Activated T-helper 1 cell treated with Interleukin-2 at 50 U/mL for 16 hours (primary cell): ENCODE measurements around the gene HELQ.
"Not testable (repeated sequence)": the region's sequence is repeated elsewhere in the genome, so short reads cannot be mapped to it uniquely, and the experiment has no call there.

ENCODE experiments used
- DNase-seq: peaks from one replicate; pipeline ENCODE4 v3.0.0-alpha.2; 2020; ENCODE audit warnings: low read depth

HELQ gene, protein sequence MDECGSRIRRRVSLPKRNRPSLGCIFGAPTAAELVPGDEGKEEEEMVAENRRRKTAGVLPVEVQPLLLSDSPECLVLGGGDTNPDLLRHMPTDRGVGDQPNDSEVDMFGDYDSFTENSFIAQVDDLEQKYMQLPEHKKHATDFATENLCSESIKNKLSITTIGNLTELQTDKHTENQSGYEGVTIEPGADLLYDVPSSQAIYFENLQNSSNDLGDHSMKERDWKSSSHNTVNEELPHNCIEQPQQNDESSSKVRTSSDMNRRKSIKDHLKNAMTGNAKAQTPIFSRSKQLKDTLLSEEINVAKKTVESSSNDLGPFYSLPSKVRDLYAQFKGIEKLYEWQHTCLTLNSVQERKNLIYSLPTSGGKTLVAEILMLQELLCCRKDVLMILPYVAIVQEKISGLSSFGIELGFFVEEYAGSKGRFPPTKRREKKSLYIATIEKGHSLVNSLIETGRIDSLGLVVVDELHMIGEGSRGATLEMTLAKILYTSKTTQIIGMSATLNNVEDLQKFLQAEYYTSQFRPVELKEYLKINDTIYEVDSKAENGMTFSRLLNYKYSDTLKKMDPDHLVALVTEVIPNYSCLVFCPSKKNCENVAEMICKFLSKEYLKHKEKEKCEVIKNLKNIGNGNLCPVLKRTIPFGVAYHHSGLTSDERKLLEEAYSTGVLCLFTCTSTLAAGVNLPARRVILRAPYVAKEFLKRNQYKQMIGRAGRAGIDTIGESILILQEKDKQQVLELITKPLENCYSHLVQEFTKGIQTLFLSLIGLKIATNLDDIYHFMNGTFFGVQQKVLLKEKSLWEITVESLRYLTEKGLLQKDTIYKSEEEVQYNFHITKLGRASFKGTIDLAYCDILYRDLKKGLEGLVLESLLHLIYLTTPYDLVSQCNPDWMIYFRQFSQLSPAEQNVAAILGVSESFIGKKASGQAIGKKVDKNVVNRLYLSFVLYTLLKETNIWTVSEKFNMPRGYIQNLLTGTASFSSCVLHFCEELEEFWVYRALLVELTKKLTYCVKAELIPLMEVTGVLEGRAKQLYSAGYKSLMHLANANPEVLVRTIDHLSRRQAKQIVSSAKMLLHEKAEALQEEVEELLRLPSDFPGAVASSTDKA

DNA sequence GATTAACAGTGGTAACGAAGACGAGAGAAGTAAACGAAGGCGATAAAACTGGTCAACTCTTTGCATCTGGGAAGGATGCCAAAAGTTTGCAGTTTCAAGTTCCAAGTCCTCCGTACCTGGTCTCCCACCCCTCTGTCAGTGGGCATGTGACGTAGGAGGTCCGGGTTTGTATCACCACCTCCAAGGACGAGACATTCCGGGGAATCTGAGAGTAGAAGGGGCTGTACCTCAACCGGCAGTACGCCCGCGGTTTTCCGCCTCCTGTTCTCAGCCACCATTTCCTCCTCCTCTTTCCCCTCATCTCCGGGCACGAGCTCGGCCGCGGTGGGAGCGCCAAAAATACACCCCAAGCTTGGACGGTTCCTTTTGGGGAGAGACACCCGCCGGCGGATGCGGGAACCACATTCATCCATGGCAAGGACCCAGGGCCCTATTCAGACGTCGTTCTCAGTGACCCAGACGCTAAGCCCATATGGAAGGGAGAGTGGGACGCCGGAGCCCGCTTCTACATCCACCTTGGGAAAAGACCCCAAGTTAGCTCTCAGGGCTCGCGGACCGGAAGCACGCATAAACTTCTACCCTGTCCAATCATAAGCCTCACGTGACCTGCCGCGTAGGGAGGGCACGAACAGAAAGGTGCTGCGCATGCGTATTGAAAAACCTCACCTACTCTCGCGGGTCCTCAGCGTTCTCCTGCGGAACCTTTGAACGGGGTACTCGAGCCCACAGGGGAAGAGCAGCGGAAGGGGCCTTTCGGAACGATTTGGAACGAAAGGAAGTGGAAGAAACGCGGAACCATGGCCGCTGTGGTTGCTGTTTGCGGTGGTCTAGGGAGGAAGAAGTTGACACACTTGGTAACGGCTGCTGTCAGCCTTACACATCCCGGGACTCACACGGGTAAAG is at the start of gene HELQ, which contains the start of gene MRPS18C:
HELQ (minus strand) TSS at position 543 of the 903 bp plus-strand sequence; CDS start at position 413, 130 bp downstream.
MRPS18C (plus strand) TSS at position 778 of the 903 bp plus-strand sequence; CDS start at position 798, 20 bp downstream.
- DNase-seq: peak; percentile 88

DNA sequence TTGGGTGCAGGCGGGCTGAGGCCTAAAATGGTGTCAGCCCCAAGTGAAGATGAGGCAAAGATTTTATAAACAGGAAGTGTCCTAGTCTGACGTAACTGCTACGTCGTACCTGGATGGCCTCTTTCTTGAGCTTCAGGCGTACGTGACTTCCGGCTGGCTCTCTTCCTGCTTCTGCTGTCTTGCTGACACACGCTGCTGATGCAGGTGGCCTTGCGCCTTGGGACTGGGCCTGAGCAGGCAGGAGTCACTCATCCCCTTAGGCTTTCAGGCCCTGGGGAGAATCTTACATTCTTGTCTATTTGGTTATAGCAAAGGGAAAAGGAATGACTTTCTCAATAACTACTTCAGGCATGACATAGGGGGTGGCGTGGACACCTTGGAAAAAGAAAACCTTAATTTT is 49.4 kb upstream of the HELQ start:
- no peak for DNase-seq

- DNase-seq: no peak
Observed at GRCh38 chr4:83504503-83504902, 48.9 kb upstream of the HELQ start.

DNA sequence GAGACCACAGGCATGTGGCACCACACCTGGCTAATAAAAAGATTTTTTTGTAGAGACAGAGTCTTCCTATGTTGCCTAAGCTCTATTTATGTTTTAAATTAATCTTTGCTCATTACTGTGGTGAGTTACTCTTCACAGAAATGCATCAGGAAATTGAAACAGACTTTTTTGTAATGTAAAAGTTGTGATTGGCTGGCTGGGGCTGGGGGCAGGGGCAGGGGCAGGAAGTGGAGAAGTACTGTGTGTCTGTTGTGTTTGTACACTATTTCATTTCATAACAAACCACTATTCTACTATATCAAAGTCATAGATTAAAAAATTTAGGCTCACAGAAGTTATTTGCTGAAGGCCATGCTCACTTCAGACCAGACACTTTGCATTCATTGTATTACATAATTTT is 48.4 kb upstream of the HELQ start:
- peak; percentile 19 for DNase-seq

DNA sequence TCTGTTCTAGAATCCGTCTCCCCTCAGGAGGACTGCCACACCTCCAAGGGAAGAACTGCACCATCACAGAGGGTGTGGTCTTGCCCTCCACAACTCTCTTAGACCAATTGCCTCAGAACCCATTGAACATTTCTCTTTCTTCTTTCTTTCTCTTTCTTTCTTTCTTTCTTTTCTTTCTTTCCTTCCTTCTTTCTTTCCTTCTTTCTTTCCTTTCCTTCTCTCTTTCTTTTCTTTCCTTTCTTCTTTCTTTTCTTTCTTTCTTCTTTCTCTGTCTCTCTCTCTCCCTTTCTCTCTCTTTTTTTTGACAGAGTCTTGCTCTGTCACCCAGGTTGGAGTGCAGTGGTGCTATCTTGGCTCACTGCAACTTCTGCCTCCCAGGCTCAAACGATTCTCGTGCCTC is 46.0 kb upstream of the HELQ start:
- not testable (repeated sequence) for DNase-seq

- no peak for DNase-seq
Observed at GRCh38 chr4:83498187-83498586, 42.6 kb upstream of the HELQ start.

DNA sequence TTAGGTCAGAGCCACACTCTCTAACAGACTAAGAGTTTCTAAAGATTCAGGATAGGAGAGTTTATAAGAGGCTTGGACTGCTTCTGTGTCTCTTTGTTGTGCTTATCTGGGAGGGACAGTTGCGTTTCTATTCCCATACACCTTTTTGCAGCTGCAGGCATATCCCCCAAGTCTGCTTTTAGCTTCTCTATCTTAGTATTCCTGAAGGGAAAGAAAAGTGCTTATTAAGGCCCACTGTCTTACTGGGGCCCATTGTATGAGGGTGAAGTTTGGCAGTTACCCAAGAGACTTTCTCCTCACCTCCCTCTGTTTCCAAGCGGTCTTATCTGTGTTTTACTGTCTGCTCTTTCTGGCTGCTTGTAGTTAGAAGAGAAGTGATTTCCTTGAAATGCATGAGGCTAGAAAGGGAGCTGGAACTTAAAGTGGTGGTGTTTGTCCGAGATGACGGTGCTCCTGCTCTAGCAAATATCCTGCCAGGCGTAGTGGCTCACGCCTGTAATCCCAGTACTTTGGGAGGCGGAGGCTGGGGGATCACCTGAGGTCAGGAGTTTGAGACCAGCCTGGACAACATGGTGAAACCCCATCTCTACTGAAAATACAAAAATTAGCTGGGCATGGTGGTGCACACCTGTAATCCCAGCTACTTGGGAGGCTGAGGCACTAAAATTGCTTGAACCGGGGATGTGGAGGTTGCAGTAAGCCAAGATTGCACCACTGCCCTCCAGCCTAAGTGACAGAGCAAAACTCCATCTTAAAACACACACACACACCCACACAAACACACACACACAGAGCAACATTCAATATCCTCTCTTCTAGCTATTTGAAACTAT is 40.7 kb upstream of the HELQ start:
- DNase-seq: not testable (repeated sequence)

DNA sequence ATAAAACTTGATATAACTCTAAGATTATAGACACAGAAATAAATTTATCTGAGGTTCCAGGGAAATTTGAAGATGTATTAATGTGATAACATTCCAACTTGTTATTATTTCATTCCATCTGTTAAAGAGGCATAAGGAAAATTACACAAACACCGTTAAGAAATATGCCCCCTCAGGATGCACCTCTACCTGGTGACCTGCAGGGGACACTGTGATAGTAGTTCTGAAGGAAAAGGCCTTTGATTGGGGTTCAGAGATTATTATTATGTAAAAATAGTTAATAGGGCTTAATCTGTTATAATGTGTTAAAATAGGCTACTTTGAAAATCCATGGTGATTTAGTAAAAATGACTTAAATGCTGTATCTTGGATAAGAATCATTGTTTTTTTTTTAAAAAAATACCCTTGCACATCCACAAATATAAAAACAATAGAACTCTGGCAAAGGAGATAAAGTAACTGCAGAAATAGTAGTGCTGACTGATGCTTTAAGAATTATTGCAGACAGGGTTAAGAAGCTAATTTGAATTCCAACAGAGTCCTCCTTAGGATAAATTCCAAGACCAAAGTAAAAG is 35.3 kb upstream of the HELQ start:
- no peak for DNase-seq

- DNase-seq: no peak
Observed at GRCh38 chr4:83489711-83490326, 34.2 kb upstream of the HELQ start.

DNA sequence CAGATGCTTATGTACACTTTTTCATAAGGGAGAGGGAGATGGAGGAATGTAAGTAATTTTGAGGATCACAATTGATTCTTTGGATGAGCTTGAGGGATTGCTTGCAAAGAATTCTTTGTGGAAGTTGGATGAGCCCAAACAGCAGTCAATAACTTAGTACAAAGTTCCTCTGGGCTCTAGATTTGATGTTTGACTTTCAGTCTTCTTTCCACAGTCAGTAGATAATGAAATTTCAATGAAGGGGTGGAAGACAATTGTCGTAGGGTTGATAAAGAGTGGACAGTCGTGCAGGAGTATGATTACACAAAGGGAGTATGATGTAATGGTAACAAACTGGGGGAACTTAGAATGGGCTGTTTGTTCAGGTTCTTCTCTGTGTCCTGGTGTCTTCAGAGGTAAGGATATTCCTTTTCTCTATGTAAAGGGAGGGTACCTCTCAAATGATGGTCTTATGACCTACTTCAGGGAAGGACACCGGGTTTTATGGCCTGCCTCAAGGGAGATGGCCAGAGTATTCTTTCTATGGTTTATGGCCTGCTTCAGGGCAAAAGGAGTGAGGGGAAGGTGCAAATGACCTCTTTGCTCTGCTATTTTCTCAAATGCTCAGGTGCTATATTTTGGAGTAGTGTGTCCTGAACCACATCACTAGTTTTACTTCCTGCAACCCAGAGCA is 31.0 kb upstream of the HELQ start:
- DNase-seq: no peak

GRCh38 chr4:83484500-83485461 is 29.2 kb upstream of the HELQ start, which contains the start of gene ABRAXAS1:
TSS of gene ABRAXAS1 (minus strand) at chr4:83485100. CDS start at chr4:83485072, 28 bp downstream.
- DNase-seq: peak; percentile 93

DNA sequence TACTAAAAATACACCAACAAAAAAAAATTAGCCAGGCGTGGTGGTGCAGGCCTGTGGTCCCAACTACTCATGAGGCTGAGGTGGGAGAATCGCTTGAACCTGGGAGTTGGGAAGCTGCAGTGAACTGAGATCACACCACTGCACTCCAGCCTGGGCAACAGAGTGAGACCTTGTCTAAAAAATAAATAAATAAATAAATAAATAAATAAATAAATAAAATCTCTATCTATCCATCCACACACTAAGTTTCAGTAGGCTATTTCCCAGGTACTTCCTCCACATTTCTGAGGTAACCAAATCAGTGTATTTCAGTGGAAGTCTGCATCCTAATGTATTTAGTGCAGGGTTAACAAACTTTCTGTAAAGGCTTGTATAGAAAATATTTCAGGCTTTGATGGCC is 18.3 kb upstream of the HELQ start:
- no peak for DNase-seq

DNA sequence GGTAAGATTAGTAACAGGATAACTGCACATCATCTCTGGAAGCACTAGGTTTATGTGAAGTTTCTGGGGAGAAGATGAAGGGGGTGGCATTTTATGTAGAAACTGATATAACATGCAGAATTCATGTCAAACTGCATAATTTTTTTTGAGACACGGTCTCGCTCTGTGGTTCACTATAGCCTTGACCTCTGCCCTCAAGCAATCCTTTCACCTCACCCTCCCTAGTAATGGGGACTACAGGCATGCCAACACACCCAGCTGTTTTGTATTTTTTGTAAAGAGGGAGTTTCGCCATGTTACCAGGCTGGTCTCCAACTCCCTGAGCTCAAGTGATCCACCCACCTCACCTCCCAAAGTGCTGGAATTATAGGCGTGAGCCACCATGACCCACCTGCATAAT is 17.8 kb upstream of the HELQ start:
- no peak for DNase-seq

GRCh38 chr4:83456184-83456501 is 520 bp upstream of the HELQ start:
- no peak for DNase-seq

DNA sequence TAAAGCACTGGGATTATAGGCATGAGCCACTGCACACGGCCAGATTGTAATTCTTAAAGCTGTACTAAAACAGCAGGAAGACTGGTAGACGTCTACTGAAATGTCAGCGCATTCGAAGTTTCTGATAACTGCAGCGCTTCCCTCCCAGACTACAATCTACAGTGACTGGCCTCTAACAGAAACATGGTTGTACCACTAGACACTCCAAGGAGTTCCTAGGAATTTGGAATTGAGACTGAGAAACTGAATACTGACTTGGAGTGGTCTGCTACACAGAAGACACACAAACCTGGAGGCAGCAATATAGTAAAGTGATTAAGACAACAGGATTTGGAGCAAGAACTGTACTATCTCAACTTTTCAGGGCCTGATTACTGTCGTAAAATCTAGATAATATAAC is 937 bp downstream of the HELQ start:
- no peak for DNase-seq

GRCh38 chr4:83449009-83449408 is 6.6 kb downstream of the HELQ start:
- DNase-seq: no peak

DNA sequence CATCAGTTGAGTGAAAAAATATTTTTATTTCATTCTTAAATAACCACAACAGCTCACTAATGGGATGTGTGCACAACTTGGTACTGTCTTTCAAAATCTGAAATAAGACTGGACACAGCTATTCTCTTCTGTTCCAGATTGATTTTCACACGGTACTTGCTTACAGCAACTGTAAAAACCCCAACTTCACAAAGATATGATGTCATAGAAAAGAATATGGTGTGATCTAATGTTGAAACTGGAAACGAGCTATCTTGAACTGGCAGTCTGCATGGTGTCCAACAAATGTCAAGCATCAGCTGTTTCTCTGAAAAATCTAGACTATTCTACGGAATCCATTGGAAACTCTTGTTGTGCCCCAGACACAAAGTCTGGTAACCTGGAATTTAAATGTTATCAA is 14.7 kb downstream of the HELQ start:
- DNase-seq: no peak
